IMR-90 (cell line): ENCODE data around the gene BRAF. TPM values are rescaled to one million over a fixed set of nuclear protein-coding genes. Genes with fewer than 3 reads are reported as not detected.

Experiments used
- ATAC-seq: fragments of 200-7000 bp; cut with Tn5 transposase; 2 replicates; pipeline ENCODE4 v1.9.1; 2020; ENCODE audit warnings: low read depth, mild to moderate bottlenecking, moderate library complexity
- BruUV-seq: library from RNA; stranded (reverse); fragments of 400-500 nt; replicated peaks from 2 replicates; lab custom pipeline; 2021; lab: Mats Ljungman, UMichigan
- CTCF ChIA-PET: fragments of 300-600 bp; formaldehyde crosslinking; extraction: SDS; loops from one replicate; lab custom pipeline; 2021; ENCODE audit warnings: antibody characterized with exemption; lab: Yijun Ruan, JAX
- POLR2A ChIA-PET: fragments of 300-600 bp; sonication (Branson Sonifier 250); formaldehyde crosslinking; loops from one replicate; lab custom pipeline; 2022; ENCODE audit warnings: antibody characterized with exemption; ENCODE audit not compliant: unreplicated experiment; lab: Charles Lee
- DNase-seq: peaks from one replicate; pipeline ENCODE4 v3.0.0; 2013
- H2AFZ ChIP-seq: replicated peaks from 2 replicates; pipeline ENCODE3; 2013; ENCODE audit warnings: low read length, mild to moderate bottlenecking; ENCODE audit not compliant: poor library complexity
- H2AK5ac ChIP-seq: 2 replicates; pipeline ENCODE4 v1.6.1; 2013; ENCODE audit warnings: low read depth, low read length, inconsistent platforms
- H2AK9ac ChIP-seq: replicated peaks from 2 replicates; pipeline ENCODE3; 2013; ENCODE audit warnings: mild to moderate bottlenecking, low read depth, low read length, moderate library complexity; ENCODE audit not compliant: poor library complexity
- H2BK120ac ChIP-seq: 2 replicates; pipeline ENCODE4 v1.6.1; 2013; ENCODE audit warnings: low read depth, low read length, inconsistent platforms
- H2BK15ac ChIP-seq: 3 replicates; pipeline ENCODE4 v1.6.1; 2013; ENCODE audit warnings: low read depth, low read length, inconsistent platforms
- H2BK20ac ChIP-seq: 2 replicates; pipeline ENCODE4 v1.6.1; 2013; ENCODE audit warnings: low read depth, mild to moderate bottlenecking, inconsistent platforms, low read length, moderate library complexity
- H2BK5ac ChIP-seq: 2 replicates; pipeline ENCODE4 v1.6.1; 2013; ENCODE audit warnings: mild to moderate bottlenecking, low read depth, low read length, inconsistent platforms; ENCODE audit not compliant: poor library complexity, severe bottlenecking
- H3K14ac ChIP-seq: replicated peaks from 2 replicates; pipeline ENCODE4 v1.6.1; 2013; ENCODE audit warnings: low read depth, low read length, inconsistent platforms
- H3K18ac ChIP-seq: 2 replicates; pipeline ENCODE4 v1.6.1; 2013; ENCODE audit warnings: low read depth, low read length, control low read depth
- H3K23ac ChIP-seq: 2 replicates; pipeline ENCODE4 v1.6.1; 2013; ENCODE audit warnings: low read depth, low read length, inconsistent platforms
- H3K27ac ChIP-seq: 2 replicates; pipeline ENCODE4 v1.5.1; 2013; ENCODE audit warnings: mild to moderate bottlenecking, control low read depth, low read length; ENCODE audit not compliant: insufficient read depth
- H3K27me3 ChIP-seq: 2 replicates; pipeline ENCODE4 v1.6.1; 2013; ENCODE audit warnings: low read length; ENCODE audit not compliant: control insufficient read depth, insufficient read depth
- H3K36me3 ChIP-seq: 2 replicates; pipeline ENCODE4 v1.6.1; 2013; ENCODE audit warnings: low read length, mixed read lengths; ENCODE audit not compliant: control insufficient read depth, insufficient read depth
- H3K4ac ChIP-seq: 2 replicates; pipeline ENCODE4 v1.6.1; 2013; ENCODE audit warnings: low read depth, low read length, inconsistent platforms
- H3K4me1 ChIP-seq: 2 replicates; pipeline ENCODE4 v1.6.1; 2013; ENCODE audit warnings: low read length, mixed read lengths; ENCODE audit not compliant: control insufficient read depth, insufficient read depth
- H3K4me2 ChIP-seq: 2 replicates; pipeline ENCODE4 v1.6.1; 2013; ENCODE audit warnings: low read depth, mild to moderate bottlenecking, control low read depth, low read length, moderate library complexity
- H3K4me3 ChIP-seq: 2 replicates; pipeline ENCODE4 v1.5.1; 2013; ENCODE audit warnings: low read depth, mild to moderate bottlenecking, control low read depth, low read length, moderate library complexity; ENCODE audit not compliant: insufficient read depth
- H3K56ac ChIP-seq: 2 replicates; pipeline ENCODE4 v1.6.1; 2013; ENCODE audit warnings: low read length, inconsistent platforms; ENCODE audit not compliant: insufficient read depth; ENCODE audit errors: extremely low read depth
- H3K79me1 ChIP-seq, 2 experiments: 2 replicates each; pipeline ENCODE4 v1.6.1; 2013; ENCODE audit warnings: low read length in 2 of 2, inconsistent platforms in 1 of 2, low read depth in 1 of 2
- H3K9ac ChIP-seq: 2 replicates; pipeline ENCODE4 v1.6.1; 2013; ENCODE audit warnings: low read depth, low read length, control low read depth
- H3K9me1 ChIP-seq: 2 replicates; pipeline ENCODE4 v1.6.1; 2013; ENCODE audit warnings: low read length, inconsistent platforms; ENCODE audit not compliant: insufficient read depth
- H3K9me3 ChIP-seq: 2 replicates; pipeline ENCODE4 v1.6.1; 2013; ENCODE audit warnings: low read length; ENCODE audit not compliant: control insufficient read depth, insufficient read depth
- H4K20me1 ChIP-seq: 2 replicates; pipeline ENCODE4 v1.6.1; 2013; ENCODE audit warnings: low read length, inconsistent platforms; ENCODE audit not compliant: insufficient read depth
- H4K5ac ChIP-seq: 2 replicates; pipeline ENCODE4 v1.6.1; 2013; ENCODE audit warnings: mild to moderate bottlenecking, low read depth, low read length, control low read depth
- H4K8ac ChIP-seq, 2 experiments: 2 replicates each; pipeline ENCODE4 v1.6.1; 2013; ENCODE audit warnings: low read depth in 2 of 2, low read length in 2 of 2, control low read depth in 1 of 2, inconsistent platforms in 1 of 2
- H4K91ac ChIP-seq: 2 replicates; pipeline ENCODE4 v1.6.1; 2013; ENCODE audit warnings: low read depth, low read length, inconsistent platforms; ENCODE audit not compliant: insufficient read depth
- FOS ChIP-seq: fragments of 150-350 bp; IDR thresholded peaks from 2 replicates; pipeline ENCODE4 v1.6.1; 2016; ENCODE audit warnings: low read depth, low read length
- RFX5 ChIP-seq: IDR thresholded peaks from 2 replicates; pipeline ENCODE4 v1.8.0; 2012; ENCODE audit warnings: low read depth, mild to moderate bottlenecking, low read length, moderate library complexity
- WGBS, 2 experiments: methylation state at CpG; one replicate each; pipeline versions ENCODE4 v1.1.5 to v1.1.7; 2013; ENCODE audit warnings: missing lambda C conversion rate in 2 of 2; ENCODE audit not compliant: insufficient read length in 1 of 2; ENCODE audit errors: extremely low coverage in 2 of 2; 5-methylcytosine and 5-hydroxymethylcytosine counted together
- dilution Hi-C: fragments of 300-500 bp; cut with HindIII; formaldehyde crosslinking; loops from one replicate; pipeline ENCODE4 v1.14.3; 2018; ENCODE audit warnings: low sequenced_read_pairs; ENCODE audit not compliant: unreplicated experiment
- in situ Hi-C: fragments of 300-500 bp; cut with MboI; formaldehyde crosslinking; loops from 3 replicates; pipeline ENCODE4 v1.14.3; 2019; ENCODE audit warnings: low sequenced_read_pairs, inconsistent platforms, mixed read lengths
- intact Hi-C: fragments of 100-400 bp; cut with micrococcal nuclease; formaldehyde crosslinking; loops from 2 replicates; pipeline ENCODE4 v1.10.0; 2022
- polyA plus RNA-seq, 3 experiments: library from polyadenylated mRNA; depleted of rRNA; stranded (reverse); fragments of >200 nt; gene quantifications; 2 replicates each; pipeline ENCODE4 v1.2.3, GENCODE V29; 2012; ENCODE audit warnings: low replicate concordance in 1 of 3
- total RNA-seq: library from RNA; depleted of rRNA; stranded (reverse); fragments of >200 nt; gene quantifications from 2 replicates; pipeline ENCODE4 v1.2.3, GENCODE V29; 2012
- TF ChIP-seq, protein P1 (sequence below): fragments of 150-350 bp; IDR thresholded peaks from 2 replicates; pipeline ENCODE4 v1.6.1; 2017; ENCODE audit warnings: mild to moderate bottlenecking, antibody characterized with exemption, low read length, low read depth
- TF ChIP-seq, protein P2 (sequence below): conservative IDR thresholded peaks from 2 replicates; pipeline ENCODE4 v1.5.1; 2012; ENCODE audit warnings: mild to moderate bottlenecking, low read depth, low read length, improper control_type of control experiment

Gene BRAF
- total and polyA plus RNA-seq, 2 of the 4 experiments (the other 2 are of a cell fraction): 5.7 to 12.9 TPM

DNA sequence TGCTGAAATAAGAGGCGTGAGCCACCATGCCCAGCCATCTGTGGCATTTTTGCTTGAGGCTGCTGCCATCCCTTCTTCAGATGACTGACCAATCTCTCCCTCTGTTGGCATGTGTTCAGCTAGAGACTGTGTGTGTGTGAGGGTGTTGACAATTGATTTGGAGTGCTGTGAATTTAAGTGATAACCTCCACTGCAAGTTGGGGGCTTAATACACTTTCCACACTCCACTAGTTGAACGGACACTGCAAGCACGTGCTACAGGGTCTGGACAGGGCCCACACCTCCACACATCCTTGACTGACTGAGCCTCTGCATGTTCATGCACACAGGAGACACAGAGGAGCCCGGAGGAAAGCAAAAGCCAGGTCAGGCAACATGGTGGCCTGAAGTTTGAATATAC, 51.3 kb downstream of the BRAF start:
- Histone ChIP-seq H3K36me3 (no peaks in the 10 kb centered on the region), H2BK5ac (no peak overlapping the region), H3K4ac (no peak overlapping the region), H3K9ac (no peak overlapping the region), H3K56ac (no peak overlapping the region), H3K4me2 (no peak overlapping the region), H2BK20ac (no peak overlapping the region), H2BK15ac (no peak overlapping the region), H3K27ac (no peak overlapping the region), H4K91ac (no peak overlapping the region), H2AK9ac (no peak overlapping the region), H4K20me1 (peaks cover 25% of the 10 kb centered on the region), H3K27me3 (no peaks in the 10 kb centered on the region), H3K9me1 (peaks cover 5% of the 10 kb centered on the region; the same call in 1 of the 2 replicates), H3K4me1 (peaks cover 4% of the 10 kb centered on the region), H3K23ac (no peak overlapping the region), H3K79me1 (peaks cover 11 to 32% of the 10 kb centered on the region in 2 experiments), H4K5ac (no peak overlapping the region), H3K4me3 (no peak overlapping the region), H2BK120ac (no peak overlapping the region), H4K8ac (no peak overlapping the region), H3K14ac (peak overlapping the region; percentile 30; the same call in 1 of the 2 replicates), H2AK5ac (peak overlapping the region; percentile 73), H3K18ac (no peak overlapping the region), H3K9me3 (no peaks in the 10 kb centered on the region), H2AFZ (no peak overlapping the region)
- POLR2A ChIA-PET: no interaction called here
- intact Hi-C loops (loop anchor here (5.0 kb wide), 1 partner anchor 49 kb away; the partner anchor contains the start of gene BRAF), dilution Hi-C loops (no loop called here), in situ Hi-C loops (no loop called here)
- WGBS, 2 experiments: 60% methylated on average over 1 of the region's 4 CpGs; no CpG with 5 or more reads in 1 of the 2 experiments
- ATAC-seq (no peak), DNase-seq (no peak)
- TF ChIP-seq RFX5 (no peak), FOS (no peak)
- TF ChIP-seq, protein P1, sequence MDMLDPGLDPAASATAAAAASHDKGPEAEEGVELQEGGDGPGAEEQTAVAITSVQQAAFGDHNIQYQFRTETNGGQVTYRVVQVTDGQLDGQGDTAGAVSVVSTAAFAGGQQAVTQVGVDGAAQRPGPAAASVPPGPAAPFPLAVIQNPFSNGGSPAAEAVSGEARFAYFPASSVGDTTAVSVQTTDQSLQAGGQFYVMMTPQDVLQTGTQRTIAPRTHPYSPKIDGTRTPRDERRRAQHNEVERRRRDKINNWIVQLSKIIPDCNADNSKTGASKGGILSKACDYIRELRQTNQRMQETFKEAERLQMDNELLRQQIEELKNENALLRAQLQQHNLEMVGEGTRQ: no peak
- TF ChIP-seq, protein P2, sequence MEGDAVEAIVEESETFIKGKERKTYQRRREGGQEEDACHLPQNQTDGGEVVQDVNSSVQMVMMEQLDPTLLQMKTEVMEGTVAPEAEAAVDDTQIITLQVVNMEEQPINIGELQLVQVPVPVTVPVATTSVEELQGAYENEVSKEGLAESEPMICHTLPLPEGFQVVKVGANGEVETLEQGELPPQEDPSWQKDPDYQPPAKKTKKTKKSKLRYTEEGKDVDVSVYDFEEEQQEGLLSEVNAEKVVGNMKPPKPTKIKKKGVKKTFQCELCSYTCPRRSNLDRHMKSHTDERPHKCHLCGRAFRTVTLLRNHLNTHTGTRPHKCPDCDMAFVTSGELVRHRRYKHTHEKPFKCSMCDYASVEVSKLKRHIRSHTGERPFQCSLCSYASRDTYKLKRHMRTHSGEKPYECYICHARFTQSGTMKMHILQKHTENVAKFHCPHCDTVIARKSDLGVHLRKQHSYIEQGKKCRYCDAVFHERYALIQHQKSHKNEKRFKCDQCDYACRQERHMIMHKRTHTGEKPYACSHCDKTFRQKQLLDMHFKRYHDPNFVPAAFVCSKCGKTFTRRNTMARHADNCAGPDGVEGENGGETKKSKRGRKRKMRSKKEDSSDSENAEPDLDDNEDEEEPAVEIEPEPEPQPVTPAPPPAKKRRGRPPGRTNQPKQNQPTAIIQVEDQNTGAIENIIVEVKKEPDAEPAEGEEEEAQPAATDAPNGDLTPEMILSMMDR: no peak
- BruUV-seq: no TSS peak
- CTCF ChIA-PET: interaction anchor here (0.7 to 1.0 kb wide), 3 partner anchors 16 to 62 kb away, joined by 3 read pairs; no protein-coding TSS in a partner anchor
